ENCODE data around the gene ZBTB20.
A peak's percentile ranks its signal among the peaks of the same experiment; 100 is the strongest.

Gene ZBTB20

DNA sequence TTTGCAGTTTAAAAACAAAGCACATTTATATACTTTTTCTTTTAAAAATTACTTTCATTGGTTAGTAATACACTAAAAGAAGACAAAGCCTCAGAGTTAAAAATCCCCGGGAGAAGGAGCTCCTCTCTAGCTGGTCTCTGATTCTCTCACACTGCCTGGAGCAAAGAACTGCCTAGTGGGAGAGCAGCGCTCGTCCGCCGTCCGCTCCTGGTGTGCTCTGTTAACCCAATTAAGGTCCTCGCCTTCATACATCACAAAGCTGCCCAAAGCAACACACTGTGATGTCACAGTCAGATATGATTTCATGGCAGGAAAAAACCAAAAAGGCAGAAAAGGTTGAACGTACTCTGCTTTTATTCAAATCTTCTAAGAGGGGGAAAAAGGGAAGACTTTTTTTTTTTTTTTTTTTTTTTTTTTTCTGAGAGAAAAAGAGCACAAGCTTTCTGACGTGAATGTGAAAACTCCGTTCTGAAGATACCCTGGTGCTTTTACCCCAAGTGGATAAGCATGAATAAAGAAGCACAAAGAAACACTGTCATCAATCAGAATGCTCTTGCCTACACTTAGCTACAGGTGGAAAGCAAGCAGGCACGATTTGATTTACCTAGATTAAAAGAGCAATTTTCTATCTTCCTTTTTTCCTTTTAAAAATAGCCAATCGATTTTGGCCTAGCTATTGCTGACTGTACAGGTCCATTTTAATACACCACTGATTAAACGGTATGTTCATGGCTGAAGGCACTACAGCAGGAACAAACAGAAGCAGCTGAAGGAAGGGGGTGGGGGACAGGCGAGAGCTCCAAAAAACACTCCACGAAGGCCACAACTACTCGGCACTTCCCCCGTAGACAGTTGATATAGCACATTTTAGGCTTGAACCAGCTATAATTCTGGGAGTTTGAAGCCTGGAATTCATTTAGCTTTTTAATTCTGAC, 738.1 kb downstream of the ZBTB20 start:
- no peak for DNase-seq (ENCODE audit: low read depth in 2 of 2)

DNA sequence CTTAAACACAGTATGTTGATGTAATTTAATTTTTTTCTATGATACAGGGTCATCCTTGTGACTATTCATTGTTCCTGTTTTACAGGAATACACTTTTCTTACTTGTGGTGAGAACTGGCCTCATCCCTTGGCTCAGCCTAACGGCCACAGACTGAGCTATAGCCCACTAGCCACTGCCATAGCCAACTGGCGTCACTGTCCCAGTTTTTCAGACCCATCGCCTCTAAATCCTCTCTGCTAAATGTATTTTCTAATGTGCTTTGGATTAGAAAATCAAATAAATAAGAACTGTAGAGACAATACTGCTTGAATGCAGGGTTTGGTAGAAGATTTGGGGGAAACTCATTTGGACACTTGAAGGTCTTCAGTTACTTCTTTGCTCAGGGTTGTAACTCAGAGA, 740.2 kb downstream of the ZBTB20 start:
- DNase-seq (ENCODE audit: low read depth in 2 of 2): no peak

DNA sequence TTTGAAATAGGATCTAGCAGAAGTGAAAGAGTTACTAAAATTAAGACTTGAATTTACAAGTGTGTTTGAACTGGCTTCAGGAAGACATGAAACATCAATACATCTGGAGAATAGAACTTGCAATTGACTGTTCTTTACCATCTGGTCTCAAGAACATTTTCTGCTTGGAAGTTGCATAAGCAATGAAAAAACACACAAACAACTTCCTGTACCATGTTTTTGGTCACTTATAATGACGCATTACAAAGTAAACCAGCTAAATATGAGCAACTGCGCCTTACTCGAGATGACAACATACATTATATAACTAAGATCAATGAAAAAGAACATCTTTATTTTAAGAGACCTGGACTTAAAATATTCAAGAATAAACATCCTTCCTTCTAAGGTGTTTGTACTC, 740.8 kb downstream of the ZBTB20 start:
- DNase-seq (ENCODE audit: low read depth in 2 of 2): no peak

DNA sequence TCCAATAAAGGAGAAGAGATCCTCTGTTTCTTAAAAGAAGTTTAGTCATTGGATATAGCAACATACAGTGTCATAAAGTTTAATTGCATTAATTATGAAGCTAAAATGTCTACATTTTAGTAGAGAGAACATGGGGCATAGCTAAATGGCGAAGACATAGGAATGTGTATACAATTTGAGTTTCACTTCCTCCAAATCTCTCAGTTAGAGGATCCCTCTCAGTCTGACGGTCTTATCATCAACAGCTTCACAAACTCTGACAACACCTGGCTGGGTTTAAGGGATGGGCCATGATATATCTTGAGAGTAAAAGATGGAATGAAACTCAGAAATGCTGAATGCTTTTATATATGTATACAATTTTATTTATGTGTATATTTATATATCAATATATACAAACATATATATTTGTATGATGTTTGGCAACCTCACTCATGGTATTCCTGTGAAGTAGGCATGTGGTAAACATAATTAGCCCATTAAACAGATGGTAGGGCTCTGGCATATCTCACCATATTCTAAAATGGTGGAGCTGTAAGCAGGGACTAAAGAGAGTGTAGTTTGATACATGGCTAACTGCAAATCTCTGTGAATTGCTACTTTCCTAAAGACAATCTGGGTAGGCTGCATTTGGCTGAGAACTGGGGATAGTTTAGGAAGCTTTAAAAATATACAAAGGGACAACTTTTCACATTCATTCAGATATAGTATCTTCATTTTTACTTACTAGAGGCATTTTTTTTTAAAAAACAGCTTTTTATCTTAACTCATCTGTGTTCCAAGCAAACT, 741.7 kb downstream of the ZBTB20 start:
- no peak for DNase-seq (ENCODE audit: low read depth in 2 of 2)

DNA sequence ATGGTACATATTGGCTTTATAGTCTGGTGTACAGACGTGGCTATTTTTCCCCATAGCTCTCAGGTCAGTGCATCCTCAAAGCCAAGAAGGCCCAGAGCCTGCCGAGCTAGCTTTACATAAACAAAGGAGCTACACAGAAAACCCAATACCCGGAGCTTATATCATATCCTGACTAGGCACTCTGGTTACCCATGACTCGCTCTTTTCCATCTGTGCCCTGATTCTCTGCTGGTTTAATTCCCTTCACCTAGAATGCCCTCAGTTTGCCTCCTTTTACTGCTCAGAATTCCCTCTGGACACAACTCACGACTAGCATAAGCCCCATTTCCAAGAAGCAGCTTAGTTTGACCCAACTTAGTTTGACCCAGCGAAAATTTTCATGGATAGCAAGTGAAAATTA, 742.5 kb downstream of the ZBTB20 start:
- DNase-seq (ENCODE audit: low read depth in 2 of 2): no peak

DNA sequence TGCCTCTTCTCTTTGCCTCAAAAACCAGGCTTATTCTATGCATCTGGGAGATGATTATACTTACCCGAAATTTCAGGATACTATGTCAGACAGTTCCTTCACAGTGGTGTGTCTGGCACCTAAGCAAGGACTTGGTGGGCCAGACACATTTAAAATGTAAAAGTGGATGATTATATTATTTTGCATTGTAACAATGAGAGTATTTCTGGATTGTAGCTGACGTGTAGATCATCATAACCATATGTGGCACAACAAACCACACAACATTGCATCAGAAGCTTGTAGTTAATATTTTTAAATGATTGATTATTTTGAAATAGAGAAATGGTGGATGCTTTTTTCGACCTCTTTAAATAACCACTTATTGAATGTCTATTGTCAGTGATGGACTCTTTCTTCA, 744.2 kb downstream of the ZBTB20 start:
- no peak for DNase-seq (ENCODE audit: low read depth in 2 of 2)

DNA sequence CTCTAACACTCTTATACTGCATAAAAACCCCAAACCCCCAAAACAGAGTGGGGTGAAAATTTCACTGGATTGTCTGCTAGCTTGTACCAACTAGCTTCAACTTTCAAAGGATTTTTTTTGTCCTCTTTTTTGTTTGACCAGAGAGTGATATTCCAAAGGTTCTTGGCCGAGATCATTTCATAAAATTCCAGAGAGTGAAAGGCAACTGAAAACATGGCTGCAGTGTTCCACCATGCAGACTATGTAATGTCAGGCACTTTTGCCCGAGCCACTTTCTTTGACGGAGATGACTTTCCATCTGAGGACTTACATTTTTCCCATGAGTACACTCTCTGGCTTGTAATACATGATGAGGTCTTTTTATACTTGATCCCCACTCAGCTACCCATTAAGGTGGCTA, 745.7 kb downstream of the ZBTB20 start:
- no peak for DNase-seq (ENCODE audit: low read depth in 2 of 2)

DNA sequence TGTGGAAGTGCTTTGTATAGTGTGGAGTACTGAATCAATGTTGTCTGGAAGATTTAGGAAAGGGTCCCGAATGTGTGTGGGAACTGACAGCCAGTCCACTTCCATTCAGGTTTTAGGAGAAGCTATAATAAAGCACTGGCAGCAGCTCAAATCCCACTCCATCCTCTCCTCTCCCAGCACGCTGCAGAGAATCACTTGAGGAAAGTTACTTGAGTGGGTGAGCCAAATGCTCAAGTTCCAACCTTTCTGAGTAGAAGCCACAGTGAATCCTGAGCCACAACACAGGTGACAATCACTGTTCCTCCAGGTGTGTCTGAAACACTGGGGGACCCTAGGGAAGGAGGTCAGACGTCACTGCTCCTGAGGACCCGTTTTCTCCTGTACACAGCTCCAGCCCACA, 746.7 kb downstream of the ZBTB20 start:
- DNase-seq (ENCODE audit: low read depth in 2 of 2): no peak

DNA sequence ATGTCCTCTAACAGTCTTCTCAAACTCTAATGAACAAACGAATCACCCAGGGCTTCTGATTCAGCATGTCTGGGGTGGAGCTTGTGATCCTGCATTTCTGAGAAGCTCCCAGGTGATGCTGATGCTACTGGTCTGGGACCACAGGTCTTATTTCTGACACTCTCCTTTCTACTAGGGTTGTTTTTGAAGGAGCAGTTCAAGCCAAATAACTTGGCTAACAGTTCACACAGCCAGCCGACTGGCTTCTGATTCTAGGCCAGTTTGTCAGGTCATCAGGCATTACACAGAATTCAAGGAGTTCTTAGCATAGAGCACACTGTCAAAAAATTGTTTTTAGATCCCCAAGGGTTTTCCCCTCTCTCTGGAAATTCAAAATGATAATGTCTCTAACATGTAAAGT, 752.5 kb downstream of the ZBTB20 start:
- no peak for DNase-seq (ENCODE audit: low read depth in 2 of 2)

DNA sequence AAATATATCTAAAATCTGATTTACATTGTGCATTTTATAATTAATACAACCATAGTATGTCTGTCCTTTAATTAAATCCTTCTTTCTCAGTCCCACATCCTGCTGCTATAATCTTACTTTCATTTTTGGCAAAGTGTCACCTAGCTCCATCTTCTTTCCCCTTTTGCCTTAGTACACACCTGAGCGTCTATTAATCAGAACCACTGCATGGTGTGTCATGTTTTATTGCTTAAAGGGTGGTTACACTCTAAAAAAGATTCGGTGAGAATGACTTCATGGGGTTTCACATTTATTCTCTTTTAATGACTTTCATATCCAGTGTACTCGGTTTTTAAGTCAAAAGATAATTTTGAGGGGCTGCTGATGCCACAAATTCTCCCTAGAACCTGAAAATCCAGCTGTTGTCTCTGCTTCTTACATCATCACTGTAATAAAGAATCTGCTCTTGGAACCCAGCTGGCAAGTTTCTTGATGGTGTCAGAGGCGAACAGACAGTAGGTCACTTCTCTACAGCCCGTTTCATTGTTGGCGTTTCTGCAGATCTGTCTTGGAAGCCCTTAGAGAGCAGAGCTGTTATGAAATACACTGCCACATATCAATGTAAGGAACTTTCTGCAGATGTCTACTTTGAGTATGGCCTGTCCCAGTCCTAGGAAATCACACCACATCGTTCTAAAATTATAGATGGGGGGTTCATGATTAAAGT, 753.6 kb downstream of the ZBTB20 start:
- DNase-seq (ENCODE audit: low read depth in 2 of 2): no peak

DNA sequence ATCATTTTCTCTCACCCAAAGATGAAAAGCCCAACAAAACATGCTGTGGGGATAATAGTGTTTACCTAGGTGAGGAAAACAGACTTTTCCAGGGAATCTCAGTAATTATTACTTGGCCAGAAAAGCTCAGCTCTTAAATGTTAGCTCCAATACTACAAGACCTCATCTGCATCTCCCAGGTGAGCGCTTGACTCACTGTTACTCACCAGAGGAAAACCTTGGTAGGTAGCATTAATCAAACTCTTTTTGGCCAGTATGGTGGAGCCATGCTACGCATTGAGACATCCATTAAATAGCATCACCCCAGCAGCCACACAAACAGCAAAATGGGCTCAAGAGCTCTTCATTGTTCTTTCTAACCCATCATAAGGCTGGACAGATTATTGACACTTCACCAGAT, 754.3 kb downstream of the ZBTB20 start:
- no peak for DNase-seq (ENCODE audit: low read depth in 2 of 2)

DNA sequence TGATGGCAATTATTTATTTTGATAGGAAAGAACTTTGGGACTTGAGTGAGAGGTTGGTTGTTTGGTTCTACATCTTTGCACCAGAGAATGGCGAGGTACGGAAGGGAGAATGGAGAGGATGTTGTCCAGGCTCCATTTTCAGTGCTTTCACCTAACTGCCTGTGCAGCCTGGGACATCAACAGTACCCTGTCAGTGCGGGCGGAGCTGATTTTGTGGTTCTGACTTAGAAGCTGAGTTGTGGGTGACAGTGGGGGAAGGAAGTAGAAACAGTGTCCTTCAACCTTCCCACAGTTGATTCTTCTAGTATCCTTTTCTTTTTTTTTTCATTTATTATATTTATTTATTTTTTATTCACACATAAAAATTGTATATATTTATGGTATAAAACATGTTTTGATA, 757.9 kb downstream of the ZBTB20 start:
- DNase-seq (ENCODE audit: low read depth in 2 of 2): no peak

DNA sequence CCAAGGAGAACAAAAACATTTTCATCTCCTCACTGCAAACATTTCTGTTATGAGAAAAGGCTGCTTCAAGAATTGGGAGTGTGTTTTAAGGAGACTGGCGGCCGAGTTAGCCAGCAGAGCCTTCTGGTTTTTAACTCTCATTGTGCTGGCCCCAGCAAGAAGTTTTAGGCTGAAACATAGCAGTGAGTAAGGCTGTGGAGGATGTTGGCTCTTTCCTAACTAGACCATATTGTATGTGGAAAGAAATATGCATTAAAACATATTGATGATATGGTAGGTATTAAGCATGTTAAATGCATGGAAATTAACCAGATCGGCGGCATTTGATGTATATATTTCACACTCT, 762.6 kb downstream of the ZBTB20 start:
- no peak for DNase-seq (ENCODE audit: low read depth in 2 of 2)

DNA sequence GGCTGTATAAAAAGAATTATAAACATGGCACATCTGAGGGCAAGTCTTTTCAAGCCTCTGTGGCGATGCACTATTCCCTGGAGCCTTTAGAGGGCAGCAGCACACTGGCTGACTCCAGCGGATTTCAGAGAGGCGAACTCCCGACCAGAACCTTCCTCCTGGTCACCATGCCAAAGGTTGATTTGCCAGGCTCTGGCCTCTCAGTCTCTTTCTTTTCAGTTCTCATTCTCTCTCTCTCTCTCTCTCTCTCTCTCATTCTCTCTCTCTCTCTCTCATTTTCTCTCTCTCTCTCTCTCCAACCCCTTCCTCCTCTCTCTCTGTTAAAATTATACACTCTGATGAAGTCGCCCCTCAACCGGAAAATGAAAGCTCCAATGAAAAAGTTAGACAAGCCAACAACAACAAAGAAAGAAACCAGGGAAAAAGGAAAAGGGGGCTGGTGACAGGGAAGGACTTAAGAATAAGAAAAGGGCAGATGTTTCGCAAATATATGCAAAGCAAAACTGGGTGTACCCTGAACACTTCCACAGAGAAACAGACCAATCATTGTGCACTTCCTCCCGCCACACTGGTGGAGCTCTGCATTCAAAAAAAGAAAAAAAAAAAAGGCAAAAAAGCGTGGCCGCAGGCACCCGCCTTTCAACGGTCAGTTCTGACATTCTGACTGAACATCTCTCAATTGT, 763.1 kb downstream of the ZBTB20 start:
- DNase-seq (ENCODE audit: low read depth in 2 of 2): peak; percentile 55 to 58

DNA sequence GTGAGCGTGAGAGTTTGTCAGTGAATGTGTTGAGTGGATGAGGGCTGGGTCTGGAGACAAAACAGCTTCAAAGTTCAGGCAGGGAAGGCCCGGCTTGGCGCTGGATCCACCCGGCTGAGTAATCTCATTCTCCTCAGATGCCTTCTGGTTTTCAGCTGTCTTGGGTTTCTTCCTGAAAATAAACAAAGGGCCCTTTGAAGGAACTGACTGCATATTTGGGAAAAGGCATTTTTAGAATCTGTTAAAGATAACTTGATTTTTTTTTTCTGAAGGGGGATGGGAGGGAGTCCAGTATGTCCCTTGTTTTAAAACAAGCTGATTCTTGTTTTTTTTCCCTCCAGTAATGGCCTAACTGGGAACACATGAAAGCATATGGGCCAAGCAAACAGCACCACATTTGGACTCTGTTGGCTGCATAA, 766.8 kb downstream of the ZBTB20 start:
- no peak for DNase-seq (ENCODE audit: low read depth in 2 of 2)

DNA sequence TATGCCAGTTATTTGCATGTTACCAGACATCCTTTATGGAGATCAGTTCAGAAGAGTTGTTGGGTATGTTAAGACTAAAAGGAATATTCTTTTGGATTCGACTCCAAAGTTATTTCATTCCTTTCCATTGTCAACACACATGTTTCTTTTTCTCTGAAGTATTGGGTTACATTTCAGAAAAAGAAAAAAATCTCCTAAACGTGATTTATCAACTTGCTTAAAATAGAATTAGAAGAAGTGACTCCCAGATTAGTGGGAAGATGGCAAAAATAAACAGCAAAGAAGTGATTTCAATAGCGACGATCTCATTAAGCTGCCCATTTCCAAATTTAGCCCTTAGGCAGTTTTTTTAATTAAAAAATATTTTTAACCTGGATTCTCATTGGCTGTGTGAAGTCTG, 767.8 kb downstream of the ZBTB20 start:
- DNase-seq (ENCODE audit: low read depth in 2 of 2): no peak

DNA sequence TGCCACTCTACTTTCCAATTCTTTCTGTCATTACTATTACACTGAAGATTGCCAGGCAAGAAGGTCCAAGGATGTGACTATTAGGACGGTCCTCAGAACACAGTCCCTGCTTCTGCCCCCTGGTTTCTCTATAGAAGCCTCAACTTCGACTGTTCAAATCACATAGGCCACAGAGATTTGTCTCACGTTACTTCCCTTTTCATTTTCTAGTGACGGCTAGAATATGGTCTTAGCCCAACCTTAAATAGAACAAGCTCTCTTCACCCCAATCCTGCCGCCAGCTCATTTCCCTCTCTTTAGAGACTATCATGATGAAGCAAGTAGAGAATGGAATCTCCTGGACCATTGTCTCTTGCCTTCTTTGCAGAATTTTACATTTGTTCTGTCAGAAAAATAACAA, 768.3 kb downstream of the ZBTB20 start:
- DNase-seq (ENCODE audit: low read depth in 2 of 2): no peak

DNA sequence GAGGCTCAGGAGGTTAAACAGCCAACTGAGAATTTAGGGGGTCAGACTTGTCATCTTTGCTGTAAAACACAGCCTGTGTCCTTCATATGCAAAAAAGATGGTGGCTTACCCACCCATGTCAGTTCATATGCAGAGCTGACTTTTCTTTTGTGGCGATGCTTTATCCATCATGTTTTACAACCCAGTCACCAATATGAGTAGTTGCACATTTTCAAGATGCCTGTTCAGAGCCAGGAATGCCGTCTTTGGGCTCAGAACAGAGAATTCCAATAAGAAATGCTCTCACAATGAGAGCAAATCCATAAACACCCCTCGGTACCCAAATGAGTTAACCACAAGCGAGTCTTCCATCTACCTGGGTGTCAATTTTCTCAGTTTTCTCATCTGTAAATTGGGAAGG, 769.7 kb downstream of the ZBTB20 start:
- DNase-seq (ENCODE audit: low read depth in 2 of 2): no peak

DNA sequence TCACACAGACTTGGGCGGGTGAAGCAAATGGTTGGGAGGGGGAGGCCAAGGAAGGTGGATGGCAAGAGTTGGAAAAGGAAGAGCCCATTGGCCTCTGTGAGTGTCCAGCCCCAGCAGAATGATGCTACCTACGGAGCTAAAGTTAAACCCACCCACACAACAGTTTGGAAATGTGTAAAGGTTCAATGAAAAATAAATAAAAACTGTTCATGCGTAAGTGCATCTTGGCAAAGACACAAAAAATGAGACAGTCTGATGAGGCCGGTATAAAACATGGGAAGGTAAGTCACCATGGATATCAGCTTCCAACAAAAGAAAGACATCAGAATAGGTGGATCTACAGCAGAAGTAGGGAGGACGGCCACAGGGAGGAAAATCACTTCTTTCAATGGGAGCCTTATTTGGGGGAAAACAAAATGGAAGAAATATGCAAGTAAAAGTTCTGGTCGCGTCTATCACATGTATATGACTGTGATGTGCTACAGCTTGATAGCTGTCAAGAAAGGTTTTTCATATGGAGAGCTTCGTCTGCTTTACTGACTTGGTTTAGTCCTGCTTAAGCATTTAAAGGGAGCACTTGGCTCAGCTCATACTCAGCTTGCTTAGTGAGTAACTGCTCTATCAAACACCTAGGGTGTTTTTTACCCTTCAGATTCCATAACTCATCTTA, 770.4 kb downstream of the ZBTB20 start:
- no peak for DNase-seq (ENCODE audit: low read depth in 2 of 2)

DNA sequence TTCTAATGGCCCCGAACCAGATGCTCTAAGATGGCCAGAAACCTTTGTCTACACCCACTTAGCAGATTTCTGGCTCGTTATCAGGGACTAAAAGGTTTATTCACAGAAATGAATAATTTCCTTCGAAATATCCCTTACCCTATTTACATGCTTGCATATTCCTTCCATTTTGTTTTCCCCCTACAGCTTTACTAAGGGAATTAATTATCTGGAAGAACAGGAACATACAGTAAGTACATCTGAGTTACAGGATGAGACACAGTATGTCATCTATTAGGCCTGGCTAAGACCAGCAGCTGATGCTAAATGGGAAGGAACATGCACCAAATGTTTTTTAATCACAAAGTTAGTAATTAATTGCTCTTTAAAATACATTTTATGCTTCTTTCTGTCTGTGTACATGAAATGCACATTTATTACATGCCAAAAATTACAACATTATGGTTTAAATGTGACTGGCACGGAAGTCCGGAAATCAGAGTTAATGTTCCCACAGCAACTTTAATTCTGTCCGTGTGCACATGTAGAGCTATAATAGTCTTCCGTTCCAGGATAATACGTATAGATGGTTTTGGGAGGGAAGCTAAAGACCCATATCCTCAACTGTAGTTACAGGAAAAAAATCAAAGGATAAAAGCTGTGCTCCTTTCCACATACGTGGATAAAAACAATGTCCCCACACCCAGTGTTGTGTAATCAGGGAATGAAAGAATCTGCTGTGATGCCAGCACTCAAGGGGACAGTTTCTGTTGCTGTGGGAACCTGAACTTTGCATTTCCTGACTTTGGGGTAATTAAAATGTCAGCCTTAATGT, 771.3 kb downstream of the ZBTB20 start:
- DNase-seq (ENCODE audit: low read depth in 2 of 2): no peak

Data from activated CD4-positive, alpha-beta T cell treated with anti-CD3 and anti-CD28 coated beads for 24 hours (primary cell).